ENCODE data around the gene PCED1A.

The PCED1A gene

DNA sequence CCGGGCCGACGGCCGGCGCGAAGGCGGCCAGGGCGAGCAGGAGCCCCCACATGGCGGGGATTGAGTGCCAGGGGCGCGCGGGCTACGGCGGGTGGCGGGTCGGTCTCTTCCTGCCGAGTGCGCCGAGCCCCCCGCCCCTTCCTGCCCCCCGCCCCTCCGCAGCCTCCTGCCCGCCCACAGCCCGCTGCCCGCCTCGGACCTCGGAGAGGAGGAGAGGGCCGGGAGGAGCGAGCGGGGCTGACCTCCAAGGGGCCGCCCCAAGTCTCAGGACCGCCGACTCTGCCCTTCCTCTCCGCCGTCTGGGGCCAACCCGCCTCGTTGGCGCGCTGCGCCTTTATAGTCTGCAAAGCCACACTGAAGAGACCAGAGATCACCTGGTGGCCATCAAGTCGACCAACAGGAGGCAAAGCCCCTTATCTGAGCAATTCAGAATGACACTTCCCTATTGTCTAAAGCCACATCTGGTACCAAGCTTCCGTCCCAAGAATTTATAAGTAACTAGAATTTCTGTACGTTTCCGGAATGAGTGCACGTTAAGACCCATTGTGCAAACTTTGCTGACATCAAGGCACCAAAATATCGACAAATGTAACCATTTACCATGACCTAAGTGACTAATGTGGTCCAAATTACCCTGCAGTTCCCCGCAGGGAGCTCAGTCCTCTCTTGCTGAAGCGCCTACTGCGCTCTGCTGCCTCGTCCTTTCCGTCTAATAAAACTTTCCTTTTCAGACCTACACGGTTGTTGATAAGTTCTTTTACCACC, 39.8 kb downstream of the PCED1A start, which contains the start of gene CPXM1:
Gene CPXM1 (minus strand): TSS at position 107 of the 765 bp plus-strand sequence. CDS start 55 bp downstream, at position 52.
- no peak for DNase-seq

DNA sequence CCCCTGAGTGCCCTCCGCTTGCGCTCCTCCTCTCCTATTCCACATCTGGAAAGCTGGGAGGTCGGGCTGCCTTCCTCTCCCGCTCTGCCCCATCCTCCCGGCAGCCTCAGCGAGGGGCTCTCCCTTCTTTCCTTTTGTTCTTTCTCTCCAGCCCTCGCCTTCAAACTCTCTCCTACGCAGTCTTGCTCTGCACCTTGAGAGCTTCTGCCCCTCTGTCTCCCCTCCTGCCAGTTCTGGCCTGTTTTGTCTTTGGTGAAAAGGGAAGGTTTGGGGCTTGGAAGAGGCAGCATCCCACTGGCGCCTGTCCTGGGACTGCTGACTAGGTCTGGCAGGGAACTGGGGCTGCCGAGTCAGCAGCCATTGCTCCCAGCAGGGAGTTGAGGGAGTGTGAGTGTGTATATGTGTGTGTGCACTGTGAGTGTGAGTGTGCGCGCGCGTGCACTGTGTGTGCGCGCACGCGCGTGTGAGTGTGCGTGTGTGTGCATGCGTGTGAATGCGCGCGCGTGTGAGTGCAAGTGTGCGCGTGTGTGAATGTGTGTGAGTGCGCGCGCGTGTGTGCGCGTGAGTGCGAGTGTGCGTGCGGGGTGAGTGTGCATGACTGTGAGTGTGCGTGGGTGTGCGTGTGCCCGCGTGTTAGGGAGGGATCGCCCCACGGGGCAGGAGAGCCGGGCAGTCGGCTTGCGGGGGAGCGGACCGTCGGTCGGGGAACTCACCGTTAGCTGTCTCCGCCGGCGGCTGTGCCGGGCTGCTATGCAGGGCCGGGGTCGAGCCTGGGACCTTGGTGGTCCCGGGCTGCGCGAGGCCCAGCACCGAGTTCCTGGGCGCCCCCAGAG, 40.6 kb downstream of the PCED1A start:
- no peak for DNase-seq

DNA sequence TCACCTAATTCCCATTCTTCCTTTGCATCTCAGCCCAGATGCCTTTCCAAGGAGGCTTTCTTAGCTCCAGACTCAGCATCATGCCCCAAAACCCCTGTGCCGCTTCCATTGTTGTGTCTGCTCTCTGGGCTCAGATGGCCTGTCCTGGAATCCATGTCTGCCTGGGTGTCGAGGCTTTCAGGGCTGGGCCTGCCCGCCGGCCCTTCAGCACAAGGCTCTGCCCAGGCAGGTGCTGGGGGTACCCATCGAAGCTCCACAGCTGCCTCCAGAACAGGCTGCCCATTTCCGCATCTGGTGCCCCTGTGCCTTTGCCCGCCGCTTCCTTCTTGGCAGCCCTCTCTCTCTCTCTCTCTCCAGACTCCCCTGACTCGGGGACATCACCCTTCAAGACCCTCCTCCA, 41.2 kb downstream of the PCED1A start:
- no peak for DNase-seq

DNA sequence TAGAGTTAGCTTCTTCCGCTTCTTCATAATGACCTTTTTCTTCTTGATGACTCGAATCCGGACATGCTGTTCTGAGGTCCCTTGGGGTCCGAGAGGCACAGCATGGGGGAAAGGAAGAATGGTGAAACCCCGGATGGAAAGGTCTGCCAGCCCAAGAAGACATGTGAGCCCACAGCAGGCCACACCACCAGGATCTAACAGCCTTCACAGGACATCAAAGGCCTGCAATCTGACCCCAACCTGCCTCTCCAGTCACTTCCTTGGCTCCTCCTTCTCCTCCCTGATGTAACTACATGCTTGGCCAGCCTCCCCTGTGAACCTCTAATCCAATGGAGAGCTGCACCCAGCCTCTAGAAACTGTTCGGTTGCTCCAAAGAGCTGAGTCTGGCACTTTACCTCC, 41.6 kb downstream of the PCED1A start:
- DNase-seq, result no peak

DNA sequence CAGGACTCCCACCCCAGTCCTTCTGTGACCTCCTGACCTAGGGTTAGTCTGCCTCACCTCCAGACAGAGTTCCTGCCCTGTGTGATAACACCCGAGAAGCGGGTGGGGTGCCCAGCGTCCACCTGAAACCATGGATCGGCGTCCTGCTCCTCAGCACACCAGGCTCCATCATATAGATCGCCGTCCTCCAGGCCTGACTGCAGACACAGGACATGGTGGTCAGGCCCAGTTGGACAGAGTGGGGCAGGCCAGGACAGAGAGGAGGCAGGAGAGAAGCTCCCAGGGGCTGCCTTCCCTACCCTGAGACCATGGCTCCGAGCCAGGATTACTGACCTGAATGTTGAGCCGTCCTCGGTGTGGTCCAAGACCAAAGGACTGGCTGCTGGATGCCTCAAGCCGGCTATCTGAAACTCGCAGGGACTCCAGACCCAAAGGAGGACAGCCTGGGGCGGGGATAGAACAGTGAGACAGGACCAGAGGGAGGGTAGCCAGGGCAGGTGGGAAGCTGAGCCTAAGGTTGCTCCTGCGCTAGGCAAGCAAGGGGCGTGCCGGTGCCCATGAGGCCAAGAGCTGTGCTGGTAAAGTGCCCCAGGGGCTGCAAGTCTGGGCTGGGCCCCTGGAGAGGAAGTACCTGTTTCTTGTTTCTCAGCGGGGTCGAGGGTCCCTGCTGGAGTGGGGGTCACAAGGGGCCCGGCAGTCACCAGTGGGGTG, 42.2 kb downstream of the PCED1A start:
- DNase-seq, result no peak

DNA sequence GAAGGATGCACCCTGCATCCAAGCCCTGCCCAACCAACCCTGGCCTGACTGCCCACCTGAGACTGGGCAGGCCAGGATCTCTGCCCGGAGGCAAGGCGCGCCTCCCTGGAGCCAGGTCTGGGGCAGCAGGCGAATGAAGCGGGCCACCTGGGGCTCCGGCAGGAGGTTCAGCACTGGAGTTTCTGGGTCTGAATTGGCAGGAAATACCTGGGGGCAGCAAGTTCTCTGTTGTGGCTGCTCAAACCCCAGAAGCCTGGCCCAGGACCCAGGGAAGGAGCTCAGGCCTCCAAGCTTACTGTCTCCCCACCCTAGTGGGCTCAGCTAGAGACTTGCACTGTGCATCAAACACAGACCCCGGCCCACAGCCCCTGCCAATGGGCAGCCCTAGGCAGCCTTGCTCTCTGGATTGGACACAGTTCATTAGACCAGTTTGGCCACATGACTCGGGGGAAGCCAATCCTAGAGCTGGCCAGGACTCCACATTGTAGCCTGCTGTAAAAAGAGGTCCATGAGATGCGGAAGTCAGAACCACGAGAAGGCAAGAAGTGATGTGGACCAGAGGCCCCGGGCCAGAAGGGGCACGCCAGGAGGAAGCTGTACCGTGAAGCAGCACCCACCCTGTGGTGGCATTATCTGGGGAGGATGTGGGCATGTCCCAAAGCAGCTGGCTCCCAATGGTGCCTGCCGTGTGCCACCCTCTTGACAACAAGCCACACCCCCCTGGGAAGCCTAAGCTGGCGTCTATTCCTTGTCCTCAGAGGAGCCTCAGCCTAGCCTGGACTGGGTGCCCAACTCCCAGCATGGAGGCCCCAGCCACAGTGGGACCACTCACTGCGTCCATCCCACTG, 43.1 kb downstream of the PCED1A start:
- no peak for DNase-seq

DNA sequence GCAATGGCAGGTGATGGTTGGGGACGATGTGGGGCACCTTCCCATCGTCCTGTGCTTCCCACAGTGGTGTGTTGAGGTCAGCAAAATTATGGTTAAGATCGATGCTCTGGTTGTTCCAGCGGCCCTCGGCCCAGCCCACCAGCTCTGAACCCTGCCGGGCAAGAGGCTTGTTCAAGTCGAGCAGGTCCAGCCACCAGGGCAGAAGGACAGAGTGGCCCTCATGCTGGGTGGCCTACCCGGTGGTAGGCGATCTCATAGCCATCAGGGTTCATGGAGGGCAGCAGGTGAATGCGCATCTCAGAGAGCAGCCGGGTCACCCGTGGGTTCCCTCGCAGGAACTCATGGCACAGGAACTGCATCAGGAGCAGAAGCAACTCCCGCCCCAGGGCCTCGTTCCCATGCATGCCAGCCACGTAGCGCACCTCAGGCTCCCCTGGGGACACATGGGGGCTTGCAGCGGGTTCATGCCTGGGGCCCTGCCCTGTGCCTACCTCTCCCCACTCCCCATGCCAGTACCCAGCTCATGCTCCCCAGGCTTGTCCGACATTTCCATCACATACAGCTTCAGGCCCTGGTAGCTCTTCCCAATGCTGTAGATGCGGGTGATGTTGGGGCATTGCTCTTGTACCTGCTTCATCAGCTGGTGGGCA, 44.3 kb downstream of the PCED1A start:
- no peak for DNase-seq

DNA sequence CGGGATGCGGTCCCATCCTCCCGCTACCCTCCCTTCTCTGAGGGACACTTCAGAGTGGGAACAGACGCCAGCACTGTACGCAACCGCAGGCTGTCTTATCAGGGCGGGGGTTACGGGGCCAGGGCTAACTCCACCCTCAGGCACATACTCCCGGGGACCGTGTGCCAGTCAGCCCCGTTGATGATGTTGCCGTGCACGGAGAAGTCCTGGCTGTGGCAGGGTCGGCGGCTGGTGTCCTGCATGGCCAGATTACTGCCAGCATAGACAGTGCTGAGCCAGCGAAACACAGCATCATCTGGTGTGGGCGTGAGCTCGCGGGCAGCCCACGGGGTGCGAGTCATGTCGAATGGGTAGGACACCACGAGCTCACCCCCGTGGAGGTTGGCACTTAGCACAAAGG, 45.0 kb downstream of the PCED1A start:
- no peak for DNase-seq

DNA sequence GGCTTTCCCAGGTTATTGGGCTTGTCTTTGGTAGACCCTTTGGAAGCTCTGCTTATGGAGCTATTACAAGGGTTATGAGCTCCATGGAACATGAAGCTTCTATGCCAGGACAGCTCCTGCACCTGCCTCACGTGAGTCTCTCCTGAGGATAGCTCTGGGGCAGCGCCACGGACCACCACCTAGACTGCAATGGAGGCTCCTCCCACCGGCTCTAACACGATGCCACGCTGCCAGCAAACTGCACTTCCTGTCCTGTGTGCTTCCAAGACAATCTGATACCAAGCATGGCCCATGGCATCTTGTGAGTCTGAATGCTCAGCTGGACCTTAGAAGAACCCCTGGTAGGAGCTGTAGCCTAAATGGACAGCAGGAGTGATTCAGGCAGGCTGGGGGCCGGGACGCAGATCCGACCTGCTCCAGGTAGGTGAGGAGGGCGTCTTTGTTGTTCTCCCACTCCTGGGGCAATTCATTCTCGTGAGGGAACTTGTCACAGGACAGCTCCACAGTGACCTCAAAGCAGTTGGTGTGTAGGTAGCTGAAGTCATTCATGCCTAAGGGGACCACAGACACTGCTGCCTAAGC, 45.5 kb downstream of the PCED1A start:
- DNase-seq, result no peak

DNA sequence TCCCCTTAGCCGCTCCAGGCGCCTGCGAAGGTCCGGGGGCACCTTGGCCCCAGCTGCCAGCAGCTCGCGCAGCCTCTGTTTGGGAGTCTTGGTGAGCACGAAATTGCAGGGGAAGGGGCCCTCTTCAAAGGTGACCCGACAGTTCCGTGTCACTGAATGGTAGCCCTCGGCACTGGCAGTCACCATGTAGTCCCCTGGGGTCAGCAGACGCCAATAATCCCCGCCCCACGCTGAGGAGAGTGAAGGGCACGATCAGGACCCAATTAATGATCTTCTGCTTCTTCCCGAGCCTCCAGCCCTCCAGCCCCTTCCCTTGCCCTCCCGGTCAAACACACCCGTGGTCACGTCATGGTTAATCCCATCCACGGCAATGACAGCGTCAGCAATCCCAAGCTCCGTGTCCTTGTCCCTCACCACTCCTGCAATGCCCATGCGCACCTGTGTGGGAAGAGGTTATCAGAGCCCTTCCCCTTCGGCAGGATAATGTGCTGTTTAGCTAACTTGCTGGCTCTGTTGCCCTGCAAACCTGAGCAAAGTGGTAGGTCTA, 46.2 kb downstream of the PCED1A start:
- DNase-seq, result no peak

DNA sequence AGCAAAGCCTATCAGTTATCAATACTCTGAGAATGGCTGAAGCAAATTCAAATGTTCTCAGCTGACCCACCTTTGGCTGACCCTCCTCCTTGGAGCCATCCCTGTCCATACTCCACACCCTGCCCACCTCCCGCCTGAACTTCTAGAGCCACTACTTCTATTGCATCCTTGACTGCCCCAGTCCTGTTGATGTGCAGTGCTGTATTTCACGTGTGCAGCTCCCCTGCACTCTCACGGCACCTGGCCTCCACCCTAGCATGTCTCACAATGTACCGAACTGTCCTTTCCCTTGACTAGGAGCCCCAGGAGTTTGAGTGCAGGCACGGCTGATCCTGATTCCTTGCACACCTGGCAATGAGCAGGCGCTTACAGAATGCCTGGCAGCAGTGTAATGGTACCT, 47.0 kb downstream of the PCED1A start:
- DNase-seq, result no peak
